GM12878 (cell line): ENCODE data around the gene PSMD8. TPM values are rescaled to one million over a fixed set of nuclear protein-coding genes. Genes with fewer than 3 reads are reported as not detected.

Experiments used
- ATAC-seq: fragments of 200-7000 bp; cut with Tn5 transposase; 3 replicates; pipeline ENCODE4 v1.9.1; 2020; ENCODE audit warnings: mild to moderate bottlenecking, moderate library complexity
- BruUV-seq: library from RNA; stranded (reverse); fragments of 400-500 nt; replicated peaks from 2 replicates; lab custom pipeline; 2021; lab: Mats Ljungman, UMichigan
- CTCF ChIA-PET: fragments of 300-600 bp; sonication (Branson Sonifier 250); formaldehyde crosslinking; extraction: SDS; loops from one replicate; lab custom pipeline; 2021; ENCODE audit warnings: inconsistent platforms; lab: Yijun Ruan, JAX
- POLR2A ChIA-PET: fragments of 350-600 bp; formaldehyde crosslinking; extraction: SDS; loops from one replicate; lab custom pipeline; 2021; ENCODE audit warnings: inconsistent platforms; lab: Charles Lee
- RAD21 ChIA-PET: fragments of 300-600 bp; sonication (Branson Sonifier 250); formaldehyde crosslinking; loops from one replicate; lab custom pipeline; 2023; ENCODE audit warnings: antibody characterized with exemption; ENCODE audit not compliant: unreplicated experiment; lab: Charles Lee
- SMC1A ChIA-PET: fragments of 300-600 bp; sonication (Branson Sonifier 250); formaldehyde crosslinking; loops from one replicate; lab custom pipeline; 2023; ENCODE audit not compliant: unreplicated experiment, uncharacterized antibody; lab: Charles Lee
- DNase-seq: peaks from one replicate; pipeline ENCODE4 v3.0.0-alpha.2; 2011; ENCODE audit warnings: low read depth, low spot score
- FAIRE-seq: peaks from 3 replicates; lab custom pipeline; 2011; peaks lifted over from hg19 to GRCh38; lab: Jason Lieb, UNC
- H2AFZ ChIP-seq: 2 replicates; pipeline ENCODE4 v1.6.0; 2011; ENCODE audit warnings: low read depth, low read length, control low read depth; ENCODE audit not compliant: control insufficient read depth
- H3K27ac ChIP-seq: 2 replicates; pipeline ENCODE4 v1.5.1; 2011; ENCODE audit warnings: control low read depth; ENCODE audit not compliant: control insufficient read depth, insufficient read depth
- H3K27me3 ChIP-seq, 2 experiments: replicated peaks in 1 of 2; 2 replicates each; pipeline versions ENCODE4 v1.6.0 to v1.6.1; 2011; ENCODE audit warnings: low read length in 1 of 2; ENCODE audit not compliant: control insufficient read depth in 2 of 2, insufficient read depth in 2 of 2
- H3K36me3 ChIP-seq, 2 experiments: 2 replicates each; pipeline ENCODE4 v1.5.1; 2011; ENCODE audit warnings: low read length in 1 of 2; ENCODE audit not compliant: control insufficient read depth in 2 of 2, insufficient read depth in 2 of 2
- H3K4me1 ChIP-seq: 2 replicates; pipeline ENCODE4 v1.6.1; 2011; ENCODE audit warnings: mild to moderate bottlenecking, low read length, moderate library complexity, mixed read lengths; ENCODE audit not compliant: control insufficient read depth, insufficient read depth
- H3K4me2 ChIP-seq: 2 replicates; pipeline ENCODE4 v1.6.0; 2011; ENCODE audit warnings: control low read depth; ENCODE audit not compliant: control insufficient read depth, insufficient read depth
- H3K4me3 ChIP-seq: fragments of 200-600 bp; sonication (generic); 2 replicates; pipeline ENCODE4 v1.5.1; 2016
- H3K79me2 ChIP-seq: 2 replicates; pipeline ENCODE4 v1.6.0; 2011; ENCODE audit warnings: low read length; ENCODE audit not compliant: control insufficient read depth, insufficient read depth
- H3K9ac ChIP-seq: 2 replicates; pipeline ENCODE4 v1.8.0; 2011; ENCODE audit warnings: low read length, control low read depth, mixed read lengths; ENCODE audit not compliant: control insufficient read depth, insufficient read depth
- H3K9me3 ChIP-seq: replicated peaks from 3 replicates; pipeline ENCODE4 v1.5.1; 2011; ENCODE audit warnings: mild to moderate bottlenecking, low read length; ENCODE audit not compliant: control insufficient read depth, insufficient read depth
- H4K20me1 ChIP-seq: 2 replicates; pipeline ENCODE4 v1.6.0; 2011; ENCODE audit not compliant: control insufficient read depth, insufficient read depth
- ATF7 ChIP-seq: fragments of 450-650 bp; IDR thresholded peaks from 2 replicates; pipeline ENCODE4 v1.6.1; 2016; ENCODE audit warnings: low read depth, mild to moderate bottlenecking
- BACH1 ChIP-seq: fragments of 450-650 bp; IDR thresholded peaks from 2 replicates; pipeline ENCODE4 v1.6.1; 2017; ENCODE audit warnings: mild to moderate bottlenecking, borderline replicate concordance
- CREB1 ChIP-seq: IDR thresholded peaks from 2 replicates; pipeline ENCODE4 v1.6.1; 2012; ENCODE audit warnings: low read depth, mild to moderate bottlenecking, inconsistent platforms
- EED ChIP-seq: sonication (generic); IDR thresholded peaks from 2 replicates; pipeline ENCODE4 v1.6.1; 2016; ENCODE audit warnings: antibody characterized with exemption, low read depth
- FOXM1 ChIP-seq: IDR thresholded peaks from 2 replicates; pipeline ENCODE4 v1.6.1; 2012; ENCODE audit warnings: low read depth, mild to moderate bottlenecking, inconsistent platforms, low read length, moderate library complexity
- IKZF2 ChIP-seq, 2 experiments: fragments of 450-650 bp; IDR thresholded peaks; 2 replicates each; pipeline ENCODE4 v1.6.1; 2017; ENCODE audit warnings: mild to moderate bottlenecking in 2 of 2, moderate library complexity in 2 of 2
- PAX5 ChIP-seq: IDR thresholded peaks from 2 replicates; pipeline ENCODE4 v1.6.1; 2011; ENCODE audit warnings: low read depth, low read length, borderline replicate concordance
- RAD21 ChIP-seq: IDR thresholded peaks from 2 replicates; pipeline ENCODE4 v1.6.1; 2011; ENCODE audit warnings: mild to moderate bottlenecking, low read depth, low read length, moderate library complexity; ENCODE audit not compliant: insufficient read depth
- RB1 ChIP-seq: fragments of 450-650 bp; formaldehyde crosslinking; IDR thresholded peaks from 2 replicates; pipeline ENCODE4 v1.6.1; 2017; ENCODE audit warnings: mild to moderate bottlenecking, borderline replicate concordance
- RFX5 ChIP-seq: IDR thresholded peaks from 2 replicates; pipeline ENCODE4 v1.6.1; 2011; ENCODE audit warnings: low read depth, low read length, improper control_type of control experiment
- SKIL ChIP-seq: fragments of 450-650 bp; IDR thresholded peaks from 2 replicates; pipeline ENCODE4 v1.6.1; 2017; ENCODE audit warnings: mild to moderate bottlenecking, low read depth, inconsistent platforms; ENCODE audit not compliant: poor library complexity, severe bottlenecking
- SMC3 ChIP-seq: IDR thresholded peaks from 2 replicates; pipeline ENCODE4 v1.6.1; 2011; ENCODE audit warnings: low read length, improper control_type of control experiment, borderline replicate concordance
- ZBED1 ChIP-seq: IDR thresholded peaks from 2 replicates; pipeline ENCODE4 v1.6.1; 2016; ENCODE audit warnings: borderline replicate concordance
- ZBTB33 ChIP-seq: fragments of 450-650 bp; IDR thresholded peaks from 2 replicates; pipeline ENCODE4 v1.6.1; 2017; ENCODE audit warnings: mild to moderate bottlenecking
- WGBS: methylation state at CpG from one replicate; pipeline ENCODE4 v1.1.6; 2016; ENCODE audit warnings: low lambda C conversion rate; ENCODE audit not compliant: insufficient replicate concordance, insufficient coverage; ENCODE audit errors: missing lambda C conversion rate; 5-methylcytosine and 5-hydroxymethylcytosine counted together
- in situ Hi-C: fragments of 300-500 bp; cut with MboI; formaldehyde crosslinking; loops from 9 replicates; pipeline ENCODE4 v1.14.3; 2018; ENCODE audit warnings: mixed read lengths
- intact Hi-C: fragments of 100-400 bp; cut with micrococcal nuclease; formaldehyde crosslinking; loops from one replicate; pipeline ENCODE4 v1.14.2; 2022; ENCODE audit not compliant: unreplicated experiment
- polyA plus RNA-seq, 11 experiments: library from polyadenylated mRNA; depleted of rRNA in 4 of 11; unstranded in 6 of 11; stranded (reverse) in 5 of 11; fragments of >200 nt; fragmentation: Nextera tagmentation in 4 of 11; fragmentation: Illumina TruSeq in 1 of 11; extraction: Ambion mirVana in 4 of 11; extraction: Trizol in 1 of 11; gene quantifications; 1 replicate in 1 of 11; 2 replicates in 10 of 11; pipeline versions ENCODE4 v1.2.1 to v1.2.3, GENCODE V29; 2011 to 2016; ENCODE audit warnings: inconsistent platforms in 2 of 11, missing spikeins in 2 of 11, low read depth in 1 of 11
- total RNA-seq, 4 experiments: library from RNA; depleted of rRNA in 3 of 4; stranded (reverse); fragments of >200 nt in 3 of 4; fragmentation: Illumina TruSeq in 1 of 4; extraction: Trizol in 1 of 4; gene quantifications; 2 replicates each; pipeline versions ENCODE4 v1.2.1 to v1.2.3, GENCODE V29; 2013 to 2021
- TF ChIP-seq, protein P1 (sequence below): fragments of 450-650 bp; IDR thresholded peaks from 2 replicates; pipeline ENCODE4 v1.6.1; 2017; ENCODE audit warnings: mild to moderate bottlenecking, moderate library complexity

Gene PSMD8
- total and polyA plus RNA-seq, 10 of the 15 experiments (the other 5 are each of a cell fraction or from before 2014, with no cell fraction given) = 81.2 to 409 (median 268) TPM

- TF ChIP-seq ZBTB33 = no peak
- no peak for TF ChIP-seq BACH1
These were observed 16.3 kb upstream of the PSMD8 start (continued) for GRCh38 chr19:38358071-38358470.

GRCh38 chr19:38359242-38360021 lies 14.9 kb upstream of the PSMD8 start:
- no peaks in the 10 kb centered on the region; the same call in 1 of the 2 replicates for H3K4me1 ChIP-seq
- H3K27ac ChIP-seq = no peak overlapping the region
- H3K4me3 ChIP-seq = no peak overlapping the region
- in situ Hi-C loops = no loop called here
- RAD21 ChIA-PET = no interaction called here
- 34% methylated on average over 17 of the region's 18 CpGs for WGBS
- SMC1A ChIA-PET = interaction anchor here (1.0 kb wide), 1 partner anchor 457 kb away, joined by 3 read pairs; no protein-coding TSS in a partner anchor
- BruUV-seq = no TSS peak
- intact Hi-C loops = no loop called here
- H2AFZ ChIP-seq = no peak overlapping the region
- H3K9ac ChIP-seq = no peak overlapping the region
- H3K27me3 ChIP-seq = no peaks in the 10 kb centered on the region; a peak in 2 of 4 replicates
- H3K9me3 ChIP-seq = no peaks in the 10 kb centered on the region
- no peak overlapping the region for H3K4me2 ChIP-seq
- no peaks in the 10 kb centered on the region for H4K20me1 ChIP-seq
- DNase-seq = no peak
- no peaks in the 10 kb centered on the region for H3K36me3 ChIP-seq
- CTCF ChIA-PET = no interaction called here
- no peak for ATAC-seq
- POLR2A ChIA-PET = interaction anchor here (0.6 kb wide), 2 partner anchors 29 to 188 kb away, joined by 5 to 8 read pairs; no protein-coding TSS in a partner anchor
- no peak for FAIRE-seq
- TF ChIP-seq EED (no peak), FOXM1 (no peak), RAD21 (no peak), RB1 (no peak), ATF7 (no peak), RFX5 (no peak), SMC3 (no peak), ZBED1 (no peak), SKIL (no peak), CREB1 (no peak), IKZF2 (IDR thresholded peaks at IDR 0.05) (no peak), PAX5 (no peak)
- TF ChIP-seq, protein P1, sequence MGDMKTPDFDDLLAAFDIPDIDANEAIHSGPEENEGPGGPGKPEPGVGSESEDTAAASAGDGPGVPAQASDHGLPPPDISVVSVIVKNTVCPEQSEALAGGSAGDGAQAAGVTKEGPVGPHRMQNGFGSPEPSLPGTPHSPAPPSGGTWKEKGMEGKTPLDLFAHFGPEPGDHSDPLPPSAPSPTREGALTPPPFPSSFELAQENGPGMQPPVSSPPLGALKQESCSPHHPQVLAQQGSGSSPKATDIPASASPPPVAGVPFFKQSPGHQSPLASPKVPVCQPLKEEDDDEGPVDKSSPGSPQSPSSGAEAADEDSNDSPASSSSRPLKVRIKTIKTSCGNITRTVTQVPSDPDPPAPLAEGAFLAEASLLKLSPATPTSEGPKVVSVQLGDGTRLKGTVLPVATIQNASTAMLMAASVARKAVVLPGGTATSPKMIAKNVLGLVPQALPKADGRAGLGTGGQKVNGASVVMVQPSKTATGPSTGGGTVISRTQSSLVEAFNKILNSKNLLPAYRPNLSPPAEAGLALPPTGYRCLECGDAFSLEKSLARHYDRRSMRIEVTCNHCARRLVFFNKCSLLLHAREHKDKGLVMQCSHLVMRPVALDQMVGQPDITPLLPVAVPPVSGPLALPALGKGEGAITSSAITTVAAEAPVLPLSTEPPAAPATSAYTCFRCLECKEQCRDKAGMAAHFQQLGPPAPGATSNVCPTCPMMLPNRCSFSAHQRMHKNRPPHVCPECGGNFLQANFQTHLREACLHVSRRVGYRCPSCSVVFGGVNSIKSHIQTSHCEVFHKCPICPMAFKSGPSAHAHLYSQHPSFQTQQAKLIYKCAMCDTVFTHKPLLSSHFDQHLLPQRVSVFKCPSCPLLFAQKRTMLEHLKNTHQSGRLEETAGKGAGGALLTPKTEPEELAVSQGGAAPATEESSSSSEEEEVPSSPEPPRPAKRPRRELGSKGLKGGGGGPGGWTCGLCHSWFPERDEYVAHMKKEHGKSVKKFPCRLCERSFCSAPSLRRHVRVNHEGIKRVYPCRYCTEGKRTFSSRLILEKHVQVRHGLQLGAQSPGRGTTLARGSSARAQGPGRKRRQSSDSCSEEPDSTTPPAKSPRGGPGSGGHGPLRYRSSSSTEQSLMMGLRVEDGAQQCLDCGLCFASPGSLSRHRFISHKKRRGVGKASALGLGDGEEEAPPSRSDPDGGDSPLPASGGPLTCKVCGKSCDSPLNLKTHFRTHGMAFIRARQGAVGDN = no peak
- TF ChIP-seq, all 136 proteins: peak for 0
- H3K79me2 ChIP-seq = no peaks in the 10 kb centered on the region
